DMS153 (cell line): ENCODE results near the gene ST6GALNAC4.

Experiments used
- DNase-seq: peaks from one replicate; lab custom pipeline; 2025; lab: John Stamatoyannopoulos, UW

The ST6GALNAC4 gene

GRCh38 chr9:127946728-127947127, 29.9 kb upstream of the ST6GALNAC4 start:
- no peak for DNase-seq

DNA sequence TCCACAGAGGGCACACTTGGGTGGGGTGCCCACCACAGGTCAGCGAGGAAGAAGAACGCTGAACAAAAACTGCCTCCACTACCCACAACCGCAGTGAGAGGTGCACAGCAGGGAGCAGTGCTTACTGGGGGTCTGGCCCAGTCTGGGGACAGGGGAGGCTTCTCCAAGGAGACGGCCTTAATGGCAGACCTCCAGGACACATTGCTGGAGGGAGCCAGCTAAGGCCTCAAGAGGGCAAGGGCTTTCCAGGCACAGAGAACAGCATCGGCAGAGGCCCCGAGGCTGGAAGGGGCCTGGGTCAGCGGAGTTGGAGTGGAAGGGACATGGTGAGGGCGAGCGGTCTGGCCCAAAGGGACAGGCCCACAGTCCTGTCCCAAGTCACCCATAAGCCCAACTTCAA, 29.1 kb upstream of the ST6GALNAC4 start:
- no peak for DNase-seq

DNA sequence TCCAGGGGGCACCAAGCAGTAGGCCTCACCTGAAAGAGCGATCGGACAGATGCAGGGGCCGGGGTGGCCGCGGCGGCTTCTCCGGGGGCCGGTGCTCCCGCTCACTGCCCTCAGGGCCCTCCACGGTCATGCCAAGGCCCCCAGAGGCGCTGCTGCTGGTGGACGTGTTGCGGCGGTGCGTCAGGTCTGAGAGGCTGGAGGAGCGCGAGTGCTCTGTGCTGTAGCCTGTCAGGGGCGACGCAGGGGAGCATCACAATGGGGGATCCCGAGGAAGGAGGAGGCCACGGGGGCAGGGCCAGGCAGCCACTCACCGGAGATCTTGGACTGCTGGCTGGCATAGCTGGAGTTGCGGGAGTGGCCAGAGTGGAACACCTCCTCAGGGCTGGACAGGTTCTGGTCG, 28.5 kb upstream of the ST6GALNAC4 start:
- no peak for DNase-seq

DNA sequence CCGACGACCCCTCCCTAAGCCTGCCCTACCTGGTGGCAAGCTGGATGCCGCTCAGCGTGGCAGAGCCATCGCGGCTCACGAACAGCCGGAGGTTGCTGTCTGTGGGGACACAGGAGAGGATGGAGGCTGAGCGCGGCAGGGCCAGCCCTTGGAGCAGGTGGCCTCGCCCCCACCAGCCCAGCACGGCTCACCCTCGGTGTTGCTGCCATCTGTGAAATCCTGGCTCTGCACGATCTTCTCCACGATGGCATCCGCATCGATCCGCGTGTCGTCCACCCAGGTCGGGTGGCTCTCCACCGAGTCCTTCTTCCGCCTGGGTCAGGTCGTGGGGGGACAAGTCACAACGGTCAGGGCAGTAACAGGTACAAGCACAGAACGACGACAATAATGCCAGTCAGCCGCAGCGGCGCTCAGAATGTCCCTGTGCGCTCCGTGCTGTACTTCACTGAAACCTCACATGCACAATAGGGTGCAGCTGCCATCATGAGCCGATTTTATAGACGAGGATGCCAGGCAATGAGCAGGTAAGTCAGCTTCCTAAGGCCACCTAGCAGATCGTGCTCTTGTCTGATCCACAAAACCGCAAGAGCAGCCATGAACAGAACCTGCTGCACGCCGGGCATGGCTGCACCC, 27.9 kb upstream of the ST6GALNAC4 start:
- no peak for DNase-seq

GRCh38 chr9:127943731-127944144, 26.9 kb upstream of the ST6GALNAC4 start:
- peak; percentile 36 for DNase-seq

- DNase-seq = no peak
Measured at GRCh38 chr9:127943011-127943662, 26.3 kb upstream of the ST6GALNAC4 start.

GRCh38 chr9:127942216-127943010, 25.6 kb upstream of the ST6GALNAC4 start:
- DNase-seq = no peak

GRCh38 chr9:127941961-127942215, 25.0 kb upstream of the ST6GALNAC4 start:
- DNase-seq = no peak

DNA sequence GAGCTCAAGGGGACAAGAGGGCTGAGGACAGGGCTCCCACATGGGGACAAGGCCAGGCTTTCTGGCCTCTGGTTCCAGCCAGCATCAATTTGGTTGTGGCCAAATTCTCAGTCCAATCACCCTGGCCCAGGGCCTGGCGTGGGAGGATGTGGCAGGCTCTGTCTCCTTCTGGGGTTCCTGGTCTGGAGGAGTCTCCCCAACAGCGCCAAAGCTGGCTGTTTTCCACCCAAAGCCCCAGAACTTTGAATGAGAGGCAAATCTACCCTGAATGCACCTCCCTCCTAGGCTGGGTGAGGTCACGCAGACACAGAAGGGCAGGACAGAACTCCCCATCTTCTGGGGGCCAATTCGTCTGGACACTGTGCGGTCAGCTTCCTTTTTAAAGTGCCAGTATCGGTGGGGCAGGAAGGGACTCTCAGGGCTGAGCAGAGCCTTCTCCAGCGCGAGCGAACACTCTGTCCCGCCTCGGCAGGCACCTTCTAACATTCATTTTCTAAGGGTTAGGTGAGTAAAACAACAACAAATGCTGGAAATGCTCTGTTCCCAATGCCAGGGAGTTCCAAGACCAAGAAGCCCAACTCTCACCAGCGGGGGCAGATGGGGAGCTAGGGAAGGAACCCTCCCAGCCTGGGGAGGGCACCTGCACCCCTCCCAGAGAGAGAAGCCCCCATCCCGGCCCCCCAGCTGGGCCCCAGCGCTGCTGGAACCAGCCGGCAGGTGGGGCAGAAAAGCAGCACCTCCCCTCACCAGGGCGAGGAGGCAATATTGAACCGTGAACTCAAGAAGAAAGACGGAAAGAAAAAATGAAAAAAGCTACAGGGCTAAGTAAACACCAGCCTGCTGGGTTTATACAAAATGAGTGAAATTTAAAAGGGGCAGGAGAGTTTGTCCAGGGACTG, 24.5 kb upstream of the ST6GALNAC4 start:
- no peak for DNase-seq

DNA sequence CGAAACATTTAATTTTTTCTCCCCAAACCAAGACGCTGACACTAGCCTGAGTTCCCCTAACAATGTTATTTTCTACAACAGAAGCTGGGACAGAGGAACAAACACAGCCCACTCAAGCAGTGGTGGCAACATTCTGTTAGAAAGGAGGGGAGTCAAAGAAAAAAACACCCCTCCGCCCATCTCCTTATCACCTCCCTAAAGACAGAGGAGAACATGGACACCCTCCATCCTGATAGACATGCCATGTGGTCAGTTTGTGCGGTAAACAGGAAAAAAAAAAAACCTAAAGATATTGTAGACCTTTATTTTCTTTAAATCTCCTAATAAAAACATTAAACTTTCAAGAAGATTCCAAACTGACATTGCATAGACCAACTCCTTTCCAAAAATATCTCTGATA, 23.8 kb upstream of the ST6GALNAC4 start:
- DNase-seq = no peak

GRCh38 chr9:127938298-127938690, 21.5 kb upstream of the ST6GALNAC4 start:
- no peak for DNase-seq

GRCh38 chr9:127937388-127938297, 20.8 kb upstream of the ST6GALNAC4 start, which contains the start of gene DPM2:
Gene DPM2 (minus strand): TSS chr9:127937854. CDS start chr9:127937820, 34 bp downstream.
- peak; percentile 81 for DNase-seq

DNA sequence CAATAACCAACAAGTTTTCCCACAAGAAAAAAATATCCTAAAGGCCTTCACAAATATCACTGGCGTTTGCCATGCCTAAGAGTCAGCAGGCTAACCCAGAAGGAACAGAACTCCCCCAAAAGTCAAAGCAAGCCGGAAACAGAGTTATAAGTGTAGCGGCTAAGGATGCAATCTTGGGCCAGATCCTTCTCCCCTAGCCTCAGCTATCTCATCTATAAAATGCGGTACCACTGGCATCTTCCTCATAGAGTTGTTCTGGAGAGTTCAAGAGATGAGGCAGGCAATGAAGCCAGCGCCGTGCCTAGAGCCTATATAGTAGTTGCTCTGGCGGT, 20.2 kb upstream of the ST6GALNAC4 start:
- DNase-seq = no peak

DNA sequence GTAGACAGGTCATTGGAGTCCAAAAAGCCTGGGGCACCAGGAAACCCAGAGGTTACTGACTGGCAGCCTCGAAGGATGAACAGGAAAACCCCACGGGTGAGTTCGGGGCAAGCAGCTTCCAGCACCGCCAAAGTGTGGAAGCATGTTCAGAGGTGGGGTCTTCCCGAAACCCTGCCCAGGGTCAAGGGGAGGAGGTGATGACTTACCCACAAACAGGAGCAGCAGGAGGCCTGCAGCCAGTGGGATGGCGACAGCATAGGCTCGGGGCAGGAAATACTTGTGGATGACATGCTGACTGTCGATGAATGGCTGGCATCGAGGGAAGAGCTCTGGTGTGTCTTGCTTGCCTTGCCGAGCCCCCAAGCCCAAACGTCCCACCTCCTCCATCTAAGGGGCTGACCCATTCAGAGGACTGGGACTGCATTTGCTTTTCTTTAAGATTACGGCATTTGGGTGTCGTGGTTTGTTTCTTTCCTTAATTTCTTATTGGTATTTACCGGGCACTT, 19.6 kb upstream of the ST6GALNAC4 start:
- DNase-seq = no peak

DNA sequence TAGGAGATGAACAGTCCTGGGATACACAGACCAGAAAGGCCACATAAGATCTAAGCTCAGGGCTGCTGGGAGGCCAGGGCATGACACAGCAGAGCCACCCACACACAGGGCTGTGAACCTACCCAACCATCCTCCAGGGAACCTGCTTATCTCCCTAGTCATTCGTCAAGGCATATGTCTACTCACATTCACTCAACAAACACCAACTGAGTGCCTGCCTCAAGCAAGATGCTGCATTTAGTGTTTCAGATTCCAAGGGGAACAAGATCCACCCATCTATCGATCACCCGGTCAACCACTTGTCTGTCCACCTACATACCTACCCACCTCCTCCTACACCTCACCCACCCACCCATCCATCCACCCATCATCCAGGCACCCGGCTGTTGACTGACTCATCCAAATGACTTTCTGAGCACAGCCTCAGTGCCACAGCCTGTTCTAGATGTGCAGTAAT, 19.0 kb upstream of the ST6GALNAC4 start:
- DNase-seq = no peak

DNA sequence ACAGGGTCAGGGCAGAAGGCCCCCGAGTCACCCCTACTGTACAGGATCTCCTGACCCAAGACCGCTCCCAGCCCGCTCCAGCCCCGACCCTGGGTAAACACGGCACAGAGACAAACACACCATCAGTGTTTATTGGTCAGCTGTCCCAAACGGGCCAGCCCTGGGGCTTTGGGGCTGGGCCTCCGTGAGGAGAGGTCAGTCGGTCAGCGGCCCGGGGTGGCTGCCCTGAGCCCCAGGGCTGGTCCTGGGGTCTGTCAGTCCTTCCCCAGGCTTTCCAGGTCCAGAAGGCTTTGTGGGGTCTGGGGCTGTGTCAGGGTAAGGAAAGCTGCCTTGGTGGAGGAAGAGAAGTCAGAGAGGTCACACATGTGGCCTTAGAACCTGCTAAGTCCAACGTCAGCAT, 18.1 kb upstream of the ST6GALNAC4 start:
- no peak for DNase-seq

GRCh38 chr9:127934248-127934647, 17.4 kb upstream of the ST6GALNAC4 start:
- no peak for DNase-seq

DNA sequence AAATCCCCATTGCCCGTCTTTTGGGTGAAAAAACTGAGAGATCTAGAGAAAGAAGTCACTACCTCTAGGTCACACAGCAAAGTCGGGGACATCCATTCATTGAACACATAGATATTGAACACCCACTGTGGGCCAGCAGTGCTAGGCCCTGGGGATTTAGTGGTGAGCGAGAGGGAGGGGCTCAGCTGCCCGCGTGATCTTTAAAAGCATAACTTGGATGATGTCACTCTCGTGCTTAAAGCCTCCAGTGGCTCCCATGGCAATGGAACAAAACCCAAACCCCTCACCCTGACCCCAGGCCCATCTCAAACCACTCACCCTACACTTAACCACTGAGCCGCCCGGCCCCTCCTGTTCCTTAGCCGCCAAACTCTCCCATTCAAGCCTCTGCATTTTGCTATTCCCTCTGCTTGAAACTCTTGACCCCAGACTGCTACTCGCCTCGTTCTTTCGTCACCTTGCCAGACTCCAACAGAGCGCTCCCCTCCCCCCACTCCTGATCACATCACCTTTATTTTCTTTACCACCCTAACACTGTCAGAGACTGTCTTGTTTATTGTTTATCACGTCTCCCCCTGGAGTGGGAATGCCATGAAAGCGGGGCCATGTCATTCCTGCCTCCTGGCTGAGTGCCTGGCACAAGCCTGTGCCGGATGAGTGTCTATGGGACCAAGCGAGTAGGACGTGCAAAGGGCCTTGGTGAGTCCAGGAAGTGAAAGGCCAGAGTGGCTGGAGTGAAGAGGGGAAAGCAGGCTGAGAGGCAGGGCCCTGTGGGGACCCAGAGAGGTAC, 14.4 kb upstream of the ST6GALNAC4 start:
- peak; percentile 72 for DNase-seq

GRCh38 chr9:127930231-127931091, 13.6 kb upstream of the ST6GALNAC4 start, which contains the start of gene PIP5KL1:
Gene PIP5KL1 (minus strand): TSS chr9:127930777. CDS start chr9:127930752, 25 bp downstream.
- DNase-seq = peak; percentile 54
